ENCODE measurements around the gene PELI3. TPM values are rescaled to one million over a fixed set of nuclear protein-coding genes. Genes with fewer than 3 reads are reported as not detected.

PELI3 gene
- polyA plus RNA-seq, 3 donors, result 11.3 to 13.2 (median 12.6) TPM

DNA sequence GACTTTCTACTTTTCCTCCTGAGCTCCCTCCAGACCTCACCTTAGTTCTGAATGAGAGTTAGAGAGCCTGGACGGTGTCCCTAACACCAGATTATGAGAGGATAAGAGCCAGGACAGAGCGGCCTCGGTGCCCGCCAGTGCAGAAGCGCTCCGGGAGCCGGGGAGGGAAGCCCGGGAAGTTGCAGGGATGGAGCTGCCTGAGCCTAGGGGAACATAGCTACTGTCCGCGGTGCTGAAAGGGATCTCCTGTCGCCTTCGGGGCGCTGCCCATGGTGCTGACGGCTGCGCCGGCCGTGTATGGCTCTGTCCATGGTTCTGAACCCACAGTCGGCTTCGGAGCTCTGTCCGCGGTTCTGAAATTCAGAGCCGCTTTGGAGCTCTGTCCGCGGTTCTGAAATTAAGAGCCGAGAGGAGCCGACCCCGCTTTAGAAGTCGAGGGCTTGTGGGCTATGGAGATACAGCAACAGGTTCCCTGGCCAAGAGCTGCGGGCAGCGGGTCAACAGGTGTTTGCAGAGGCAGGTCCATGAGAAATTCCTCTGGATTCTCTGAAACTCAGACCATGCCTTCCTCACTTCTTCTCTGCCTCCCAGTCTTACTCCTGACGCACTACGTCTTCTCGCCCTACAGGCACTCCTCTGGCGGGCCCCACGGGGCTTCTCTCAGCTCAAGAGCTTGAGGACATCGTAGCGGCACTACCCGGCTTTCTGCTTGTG lies 45.1 kb upstream of the PELI3 start:
- H3K4me3 Mint-ChIP-seq, result peak overlapping the region in 1 of 2 donors; percentile 36
- H3K27ac Mint-ChIP-seq, result peak overlapping the region in 1 of 7 donors; percentile 45
- Histone ChIP-seq H3K27me3 (ENCODE audit: control insufficient read depth in 2 of 2, insufficient read depth in 2 of 2, low read length in 2 of 2) (peaks cover 14 to 30% of the 10 kb centered on the region in 2 donors), H3K4me2 (replicated peaks; ENCODE audit: extremely low read depth, low read length, poor library complexity, severe bottlenecking) (no peak overlapping the region), H2AFZ (ENCODE audit: insufficient read depth, low read depth, low read length, poor library complexity, severe bottlenecking) (no peak overlapping the region), H4K20me1 (ENCODE audit: insufficient read depth, low read length) (no peaks in the 10 kb centered on the region), H3K4me1 (ENCODE audit: control insufficient read depth in 1 of 2, insufficient read depth in 2 of 2, low read length in 2 of 2) (no peaks in the 10 kb centered on the region), H3K36me3 (replicated peaks in 1 of 2; ENCODE audit: control insufficient read depth in 1 of 2, insufficient read depth in 2 of 2, low read length in 2 of 2) (no peaks in the 10 kb centered on the region), H3K9ac (ENCODE audit: insufficient read depth, low read length, poor library complexity, severe bottlenecking) (no peak overlapping the region), H3K27ac (ENCODE audit: low read depth in 1 of 2, low read length in 2 of 2) (no peak overlapping the region), H3K4me3 (replicated peaks in 1 of 3; ENCODE audit: low read depth in 2 of 3, low read length in 3 of 3) (no peak overlapping the region), H3K79me2 (ENCODE audit: insufficient read depth, low read length) (no peaks in the 10 kb centered on the region), H3K9me3 (replicated peaks in 1 of 2; ENCODE audit: control insufficient read depth in 1 of 2, insufficient read depth in 1 of 2, low read length in 2 of 2) (peaks cover 15% of the 10 kb centered on the region in 2 donors)
- DNase-seq, result peak; percentile 63 to 76 (median 68)
- intact Hi-C loops (cut with micrococcal nuclease), result no loop called here
- 14% methylated on average over 37 of the region's 38 CpGs for WGBS (ENCODE audit: insufficient coverage)
- TF ChIP-seq, protein P1, sequence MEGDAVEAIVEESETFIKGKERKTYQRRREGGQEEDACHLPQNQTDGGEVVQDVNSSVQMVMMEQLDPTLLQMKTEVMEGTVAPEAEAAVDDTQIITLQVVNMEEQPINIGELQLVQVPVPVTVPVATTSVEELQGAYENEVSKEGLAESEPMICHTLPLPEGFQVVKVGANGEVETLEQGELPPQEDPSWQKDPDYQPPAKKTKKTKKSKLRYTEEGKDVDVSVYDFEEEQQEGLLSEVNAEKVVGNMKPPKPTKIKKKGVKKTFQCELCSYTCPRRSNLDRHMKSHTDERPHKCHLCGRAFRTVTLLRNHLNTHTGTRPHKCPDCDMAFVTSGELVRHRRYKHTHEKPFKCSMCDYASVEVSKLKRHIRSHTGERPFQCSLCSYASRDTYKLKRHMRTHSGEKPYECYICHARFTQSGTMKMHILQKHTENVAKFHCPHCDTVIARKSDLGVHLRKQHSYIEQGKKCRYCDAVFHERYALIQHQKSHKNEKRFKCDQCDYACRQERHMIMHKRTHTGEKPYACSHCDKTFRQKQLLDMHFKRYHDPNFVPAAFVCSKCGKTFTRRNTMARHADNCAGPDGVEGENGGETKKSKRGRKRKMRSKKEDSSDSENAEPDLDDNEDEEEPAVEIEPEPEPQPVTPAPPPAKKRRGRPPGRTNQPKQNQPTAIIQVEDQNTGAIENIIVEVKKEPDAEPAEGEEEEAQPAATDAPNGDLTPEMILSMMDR (IDR thresholded peaks at IDR 0.05), result no peak
- H3K9me3 Mint-ChIP-seq, result peaks cover 8 to 22% (median 13%) of the 10 kb centered on the region in 7 donors
- H3K27me3 Mint-ChIP-seq (ENCODE audit: low read depth in 3 of 3), result peaks cover 26 to 41% (median 35%) of the 10 kb centered on the region in 3 donors
- peaks cover 8% of the 10 kb centered on the region for H3K4me1 Mint-ChIP-seq
- H3K36me3 Mint-ChIP-seq, result peaks cover 0 to 5% of the 10 kb centered on the region in 2 donors

DNA sequence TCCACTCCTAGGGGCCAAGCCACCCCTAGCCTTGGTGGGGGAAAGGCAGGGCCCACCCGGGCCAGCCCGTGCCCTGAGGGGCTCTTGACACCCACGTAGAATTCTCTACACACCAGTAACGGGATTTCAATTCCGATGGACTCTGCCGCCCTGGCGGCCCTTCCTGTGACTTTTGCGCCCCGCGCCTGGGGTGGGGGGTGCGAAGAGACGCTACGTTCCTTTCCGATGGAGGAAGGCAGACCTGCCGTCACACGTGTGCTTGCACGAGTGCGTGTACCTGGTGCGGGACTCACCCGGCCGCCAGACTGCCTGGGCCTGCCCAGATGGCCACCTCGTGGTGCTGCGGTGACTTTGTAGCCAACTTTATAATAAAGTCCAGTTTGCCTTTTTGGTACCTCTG lies 40.4 kb upstream of the PELI3 start:
- Histone ChIP-seq H3K4me2 (replicated peaks; ENCODE audit: extremely low read depth, low read length, poor library complexity, severe bottlenecking) (no peak overlapping the region), H3K27ac (ENCODE audit: low read depth in 1 of 2, low read length in 2 of 2) (no peak overlapping the region), H3K9me3 (replicated peaks in 1 of 2; ENCODE audit: control insufficient read depth in 1 of 2, insufficient read depth in 1 of 2, low read length in 2 of 2) (peaks cover 0 to 8% of the 10 kb centered on the region in 2 donors), H3K36me3 (replicated peaks in 1 of 2; ENCODE audit: control insufficient read depth in 1 of 2, insufficient read depth in 2 of 2, low read length in 2 of 2) (no peaks in the 10 kb centered on the region), H3K4me3 (replicated peaks in 1 of 3; ENCODE audit: low read depth in 2 of 3, low read length in 3 of 3) (no peak overlapping the region), H3K79me2 (ENCODE audit: insufficient read depth, low read length) (no peaks in the 10 kb centered on the region), H4K20me1 (ENCODE audit: insufficient read depth, low read length) (no peaks in the 10 kb centered on the region), H3K4me1 (ENCODE audit: control insufficient read depth in 1 of 2, insufficient read depth in 2 of 2, low read length in 2 of 2) (no peaks in the 10 kb centered on the region), H3K27me3 (ENCODE audit: control insufficient read depth in 2 of 2, insufficient read depth in 2 of 2, low read length in 2 of 2) (peaks cover 0 to 2% of the 10 kb centered on the region in 2 donors), H3K9ac (ENCODE audit: insufficient read depth, low read length, poor library complexity, severe bottlenecking) (no peak overlapping the region), H2AFZ (ENCODE audit: insufficient read depth, low read depth, low read length, poor library complexity, severe bottlenecking) (no peak overlapping the region)
- WGBS (ENCODE audit: insufficient coverage), result 67% methylated on average over 11 of the region's 23 CpGs
- Mint-ChIP-seq H3K4me3 (no peak overlapping the region), H3K27me3 (ENCODE audit: low read depth in 3 of 3) (peaks cover 2 to 14% (median 9%) of the 10 kb centered on the region in 3 donors), H3K9me3 (peaks cover 3 to 12% (median 3%) of the 10 kb centered on the region in 7 donors), H3K36me3 (peaks cover 0 to 1% of the 10 kb centered on the region in 2 donors), H3K27ac (no peak overlapping the region), H3K4me1 (no peaks in the 10 kb centered on the region)
- intact Hi-C loops (cut with micrococcal nuclease), result no loop called here
- no peak for DNase-seq
- TF ChIP-seq, protein P1 (IDR thresholded peaks at IDR 0.05), result no peak
